AG09309 (cell line): ENCODE measurements around the gene CHIT1.

Experiments used
- DNase-seq: peaks from one replicate; pipeline ENCODE4 v3.0.0-alpha.2; 2010; ENCODE audit warnings: low read depth
- H3K4me3 ChIP-seq: 2 replicates; pipeline ENCODE4 v1.5.1; 2011; ENCODE audit warnings: mild to moderate bottlenecking, low read depth, low read length, moderate library complexity; ENCODE audit not compliant: control insufficient read depth
- CTCF ChIP-seq: IDR thresholded peaks from 2 replicates; pipeline ENCODE4 v1.5.1; 2011; ENCODE audit warnings: mild to moderate bottlenecking, low read depth, low read length, inconsistent platforms; ENCODE audit not compliant: insufficient read depth, control insufficient read depth; ENCODE audit errors: missing control alignments

CHIT1 gene

DNA sequence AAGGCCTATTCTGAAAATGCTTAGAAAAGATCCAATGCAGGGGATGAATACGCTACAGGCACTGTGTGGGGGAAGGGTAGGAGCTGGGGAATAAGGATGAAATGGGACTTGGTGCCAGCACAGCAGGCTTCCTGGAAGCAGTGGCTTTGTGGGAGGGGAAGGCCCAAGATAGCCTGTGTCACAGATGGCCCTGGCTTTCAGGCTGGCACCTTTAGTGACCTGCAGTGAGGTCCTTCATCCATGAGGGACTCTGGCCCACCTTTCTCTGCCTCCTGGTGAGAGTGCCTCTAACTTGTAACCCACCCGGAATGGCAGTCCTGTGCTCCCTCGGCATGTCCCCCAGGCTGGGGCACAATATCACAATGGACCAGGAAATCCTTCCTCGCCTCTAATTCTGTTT lies 43.9 kb downstream of the CHIT1 start:
- H3K4me3 ChIP-seq, result no peak overlapping the region
- DNase-seq, result no peak
- TF ChIP-seq CTCF, result no peak

DNA sequence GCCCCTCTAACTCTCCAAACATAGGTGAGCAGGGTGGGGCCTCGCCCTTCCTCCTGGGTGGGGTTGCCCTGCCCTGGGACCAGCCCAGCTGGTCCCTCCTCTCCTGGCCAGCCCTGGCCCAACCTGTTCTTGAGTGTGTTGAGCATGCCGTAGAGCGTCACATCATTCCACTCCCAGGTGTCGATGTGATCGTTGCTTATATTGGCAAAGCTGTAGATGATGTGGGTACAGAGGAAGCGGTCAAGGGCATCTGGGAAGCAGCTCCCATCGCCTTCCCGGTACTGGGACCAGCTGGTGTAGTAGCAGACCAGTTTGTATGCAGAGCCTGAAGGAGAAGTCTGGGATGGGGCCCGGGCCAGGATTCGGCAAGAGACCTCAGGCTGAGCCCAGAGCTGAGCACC lies 44.4 kb downstream of the CHIT1 start:
- no peak overlapping the region for H3K4me3 ChIP-seq
- no peak for DNase-seq
- no peak for TF ChIP-seq CTCF

DNA sequence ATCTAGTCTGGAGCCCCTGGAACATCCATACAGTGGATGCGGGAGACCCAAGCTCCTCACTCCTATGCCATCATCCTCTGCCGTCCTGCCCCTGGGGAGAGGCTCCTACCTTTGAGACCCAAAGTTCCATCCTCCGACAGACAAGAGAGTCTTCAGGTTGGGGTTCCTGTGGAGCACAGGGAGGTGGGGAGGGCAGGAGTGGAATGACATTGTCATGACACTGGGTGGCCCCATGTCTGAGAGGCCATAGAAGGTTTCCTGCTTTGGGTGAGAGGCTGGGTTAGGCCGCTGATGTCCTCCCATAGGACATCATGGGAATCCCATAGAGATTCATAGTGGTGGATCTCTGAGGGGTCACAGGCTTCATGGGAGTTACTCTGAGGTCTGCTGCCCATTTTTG lies 45.0 kb downstream of the CHIT1 start:
- TF ChIP-seq CTCF, result no peak
- no peak overlapping the region for H3K4me3 ChIP-seq
- no peak for DNase-seq

- no peak overlapping the region for H3K4me3 ChIP-seq
- TF ChIP-seq CTCF, result no peak
- no peak for DNase-seq
Observed at GRCh38 chr1:203183828-203184227, 45.6 kb downstream of the CHIT1 start.

DNA sequence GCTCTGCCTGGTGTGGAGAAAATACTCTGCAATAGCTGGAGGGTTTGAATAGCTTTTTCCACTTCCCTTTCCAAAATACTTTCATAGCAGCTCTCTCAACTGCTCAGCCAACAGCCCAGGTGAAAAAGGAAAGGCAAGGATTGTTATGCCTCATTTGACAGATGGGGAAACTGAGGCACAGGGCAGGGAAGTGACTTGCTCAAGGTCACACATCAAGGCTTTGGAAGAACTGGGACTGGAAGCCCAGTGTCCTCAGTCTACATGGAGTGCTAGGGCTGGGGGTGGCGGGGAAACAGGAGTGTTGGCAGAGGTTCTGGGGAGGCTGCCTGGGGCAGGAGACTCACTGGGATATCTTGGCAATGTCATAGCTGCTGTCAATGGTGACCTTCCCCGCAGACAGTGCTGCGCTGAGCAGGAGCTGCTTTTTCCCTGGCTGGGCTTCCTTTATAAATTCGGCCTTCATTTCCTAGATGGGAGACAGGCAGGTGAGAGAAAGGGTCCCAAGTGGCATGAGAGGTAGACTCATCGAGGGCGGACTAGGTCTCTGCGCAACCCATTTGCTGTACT lies 47.0 kb downstream of the CHIT1 start:
- no peak overlapping the region for H3K4me3 ChIP-seq
- no peak for DNase-seq
- no peak for TF ChIP-seq CTCF

- no peak for DNase-seq
- no peak for TF ChIP-seq CTCF
- H3K4me3 ChIP-seq, result no peak overlapping the region
Observed at GRCh38 chr1:203181586-203182386, 47.7 kb downstream of the CHIT1 start.
